PC-9 (cell line): ENCODE data around the gene XCR1.

Experiments
- CTCF ChIP-seq: fragments of 200-600 bp; sonication (generic); conservative IDR thresholded peaks from 2 replicates; pipeline ENCODE4 v1.6.1; 2017; ENCODE audit warnings: mixed run types, antibody characterized with exemption, mild to moderate bottlenecking, moderate library complexity
- EZH2 ChIP-seq: fragments of 200-600 bp; sonication (generic); IDR thresholded peaks from 2 replicates; pipeline ENCODE4 v1.8.0; 2017; ENCODE audit warnings: antibody characterized with exemption, low read depth

DNA sequence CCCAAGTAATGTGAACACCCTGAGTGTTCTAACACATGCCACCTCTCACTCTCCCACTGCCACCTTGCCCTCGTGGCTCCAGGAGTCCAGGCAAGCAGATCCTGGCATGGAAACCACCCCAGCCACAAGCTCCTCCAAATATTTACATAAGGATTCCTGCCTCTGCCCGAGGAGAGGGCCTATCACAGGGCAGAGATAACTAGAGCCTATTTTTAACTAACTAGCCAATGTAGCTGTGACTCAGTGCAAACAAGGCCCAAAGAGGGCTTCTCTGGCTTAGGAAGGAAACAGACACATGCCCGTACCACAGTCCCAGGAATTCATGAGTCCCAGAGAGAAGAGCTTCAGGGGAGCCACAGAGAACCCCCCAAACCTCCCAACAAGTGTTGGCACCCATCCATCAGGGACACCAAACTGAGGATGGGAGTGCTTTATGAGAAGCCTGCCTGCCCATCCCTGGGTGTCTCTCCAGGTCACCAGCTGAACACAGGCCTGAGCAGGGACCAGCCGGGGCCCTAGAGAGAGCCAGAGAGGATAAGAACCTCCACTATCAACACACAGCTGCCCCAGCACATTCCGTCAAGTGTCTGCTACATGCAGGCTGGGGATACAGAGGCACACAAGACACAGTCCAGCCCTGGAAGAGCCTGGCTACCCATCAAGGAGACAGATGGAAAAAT, 40.8 kb downstream of the XCR1 start:
- TF ChIP-seq CTCF (no peak), EZH2 (no peak)
